Muscle layer of colon (tissue), 2 donors: ENCODE measurements around the gene ZBTB40.

Experiments
- H3K27ac ChIP-seq: one replicate; pipeline ENCODE4 v1.7.0; 2013; ENCODE audit warnings: low read depth, mild to moderate bottlenecking, low read length, moderate library complexity
- H3K27me3 ChIP-seq, 2 donors: one replicate each; pipeline ENCODE4 v1.7.0; 2013; ENCODE audit warnings: low read length in 2 of 2, mild to moderate bottlenecking in 2 of 2; ENCODE audit not compliant: insufficient read depth in 2 of 2, control insufficient read depth in 1 of 2
- H3K36me3 ChIP-seq: one replicate; pipeline ENCODE4 v1.7.0; 2013; ENCODE audit warnings: mild to moderate bottlenecking, low read length; ENCODE audit not compliant: insufficient read depth
- H3K4me1 ChIP-seq: one replicate; pipeline ENCODE4 v1.7.0; 2013; ENCODE audit warnings: mild to moderate bottlenecking, low read length; ENCODE audit not compliant: insufficient read depth
- H3K4me3 ChIP-seq, 2 donors: one replicate each; pipeline ENCODE4 v1.7.0; 2013; ENCODE audit warnings: low read length in 2 of 2, low read depth in 1 of 2, mild to moderate bottlenecking in 1 of 2, moderate library complexity in 1 of 2
- H3K9ac ChIP-seq: one replicate; pipeline ENCODE4 v1.7.0; 2013; ENCODE audit warnings: low read length
- H3K9me3 ChIP-seq: one replicate; pipeline ENCODE4 v1.7.0; 2013; ENCODE audit warnings: mild to moderate bottlenecking, low read length
- donor health status: abdominal sarcoma.
- donor health status: Adenocarcinoma of cecum.

ZBTB40 gene

DNA sequence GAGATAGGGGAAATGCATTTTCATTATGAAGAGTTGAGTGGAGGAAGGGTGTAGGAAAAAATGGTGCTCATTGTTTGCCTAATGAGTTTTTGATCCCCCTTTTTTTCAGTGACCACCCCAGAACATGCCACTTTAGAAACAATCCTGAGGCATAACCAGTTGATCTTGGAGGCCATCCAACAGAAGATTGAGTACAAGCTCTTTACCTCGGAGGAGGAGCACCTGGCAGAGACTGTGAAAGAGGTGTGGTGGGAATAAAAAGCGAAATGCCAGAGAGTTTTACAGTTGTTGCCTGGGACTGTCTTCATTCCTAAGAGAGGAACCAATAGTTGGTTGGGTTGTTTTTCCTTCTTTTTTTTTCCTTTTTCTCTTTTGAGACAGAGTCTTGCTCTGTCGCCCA lies 57.3 kb downstream of the ZBTB40 start:
- H3K9ac ChIP-seq, result no peak overlapping the region
- H3K36me3 ChIP-seq, result peaks cover 75% of the 10 kb centered on the region
- H3K27ac ChIP-seq, result no peak overlapping the region
- H3K4me1 ChIP-seq, result no peaks in the 10 kb centered on the region
- H3K4me3 ChIP-seq, result no peak overlapping the region
- H3K27me3 ChIP-seq, result no peaks in the 10 kb centered on the region
- no peaks in the 10 kb centered on the region for H3K9me3 ChIP-seq

DNA sequence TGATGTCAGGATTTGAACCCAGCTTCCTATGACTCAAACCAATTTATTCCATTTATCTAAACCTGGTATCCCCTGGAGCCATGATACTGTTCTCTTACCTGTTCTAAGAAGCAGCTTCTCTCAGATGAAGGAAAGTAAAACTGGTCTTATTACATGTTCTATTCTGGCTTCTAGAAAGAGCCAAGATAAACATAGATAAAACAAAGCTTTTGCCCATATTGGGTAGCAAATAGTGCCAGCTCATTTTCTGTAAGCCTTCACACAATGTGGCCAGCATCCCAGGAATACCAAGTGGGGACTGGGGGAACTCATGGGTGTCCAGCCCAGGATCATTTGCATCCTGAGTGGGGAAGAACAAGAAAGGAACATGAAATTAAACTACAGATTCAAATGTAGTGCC lies 58.2 kb downstream of the ZBTB40 start:
- Histone ChIP-seq H3K27me3 (no peaks in the 10 kb centered on the region), H3K27ac (no peak overlapping the region), H3K9ac (no peak overlapping the region), H3K36me3 (peaks cover 75% of the 10 kb centered on the region), H3K9me3 (no peaks in the 10 kb centered on the region), H3K4me3 (no peak overlapping the region), H3K4me1 (no peaks in the 10 kb centered on the region)

DNA sequence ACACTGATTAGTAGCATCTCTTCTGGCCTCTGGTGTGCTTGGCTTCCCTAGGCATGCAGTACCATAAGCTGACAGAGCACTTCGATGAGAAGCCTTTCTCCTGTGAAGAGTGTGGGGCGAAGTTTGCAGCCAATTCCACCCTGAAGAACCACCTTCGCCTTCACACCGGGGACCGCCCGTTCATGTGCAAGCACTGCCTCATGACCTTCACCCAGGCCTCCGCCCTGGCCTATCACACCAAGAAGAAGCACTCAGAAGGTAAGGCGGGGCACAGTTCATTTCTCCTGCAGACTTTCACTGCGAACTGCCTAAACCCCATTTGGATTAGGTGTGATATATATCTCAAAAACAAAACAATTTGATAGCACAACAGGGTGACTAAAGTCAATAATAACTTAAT lies 61.2 kb downstream of the ZBTB40 start:
- peaks cover 83% of the 10 kb centered on the region for H3K36me3 ChIP-seq
- no peaks in the 10 kb centered on the region for H3K9me3 ChIP-seq
- peaks cover under 1% of the 10 kb centered on the region for H3K4me1 ChIP-seq
- no peak overlapping the region for H3K4me3 ChIP-seq
- H3K9ac ChIP-seq, result no peak overlapping the region
- no peaks in the 10 kb centered on the region for H3K27me3 ChIP-seq
- no peak overlapping the region for H3K27ac ChIP-seq

DNA sequence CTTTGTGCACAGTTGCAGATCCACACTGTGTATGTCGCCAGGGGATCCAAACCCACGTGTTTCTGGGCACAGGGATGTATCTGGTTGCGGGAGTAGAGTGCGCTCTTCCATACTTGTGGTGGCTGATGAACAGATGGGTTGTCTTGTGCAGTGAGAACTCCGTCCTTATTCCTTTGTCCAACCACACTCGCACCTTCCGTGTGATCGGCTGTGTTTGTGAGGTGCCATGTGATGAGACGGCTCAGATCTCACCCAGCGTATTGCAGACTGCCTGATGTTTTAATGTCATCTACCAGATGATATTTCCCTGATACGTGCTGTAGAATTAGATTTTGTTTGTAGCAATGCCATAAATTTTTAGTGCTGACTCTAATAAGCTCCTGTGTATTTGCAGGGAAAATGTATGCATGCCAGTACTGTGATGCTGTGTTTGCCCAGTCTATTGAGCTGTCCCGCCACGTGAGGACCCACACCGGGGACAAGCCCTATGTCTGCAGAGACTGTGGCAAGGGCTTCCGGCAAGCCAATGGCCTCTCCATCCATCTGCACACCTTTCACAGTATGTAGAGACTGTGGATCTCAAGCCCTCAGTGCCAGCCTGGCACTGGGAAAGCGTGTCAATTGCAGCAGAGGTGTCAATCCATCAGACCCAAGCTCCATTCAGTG lies 65.4 kb downstream of the ZBTB40 start:
- Histone ChIP-seq H3K9ac (no peak overlapping the region), H3K9me3 (no peaks in the 10 kb centered on the region), H3K36me3 (peaks cover 90% of the 10 kb centered on the region), H3K4me3 (no peak overlapping the region), H3K4me1 (peaks cover 11% of the 10 kb centered on the region), H3K27ac (no peak overlapping the region), H3K27me3 (no peaks in the 10 kb centered on the region)

DNA sequence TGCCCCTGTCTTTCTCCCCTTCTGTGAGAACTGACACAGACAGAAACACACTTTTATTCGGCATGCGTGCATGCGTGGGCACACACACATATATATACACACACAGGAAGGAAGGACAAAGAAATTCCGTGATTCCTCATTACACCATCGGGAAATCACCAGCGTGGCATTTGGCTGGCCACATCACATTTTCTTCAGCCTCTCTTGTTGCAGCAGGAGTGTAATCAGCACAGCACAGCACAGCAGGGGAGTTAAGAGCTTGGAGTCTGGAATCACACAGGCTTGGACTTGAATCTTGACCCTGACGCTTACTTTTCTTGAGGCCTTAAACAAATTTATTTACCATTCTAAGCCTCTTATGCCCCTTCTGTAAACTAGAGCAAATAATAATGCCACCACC lies 66.3 kb downstream of the ZBTB40 start:
- no peak overlapping the region for H3K9ac ChIP-seq
- no peak overlapping the region for H3K27ac ChIP-seq
- no peak overlapping the region for H3K4me3 ChIP-seq
- H3K4me1 ChIP-seq, result peaks cover 11% of the 10 kb centered on the region
- H3K36me3 ChIP-seq, result peaks cover 86% of the 10 kb centered on the region
- no peaks in the 10 kb centered on the region for H3K9me3 ChIP-seq
- no peaks in the 10 kb centered on the region for H3K27me3 ChIP-seq

DNA sequence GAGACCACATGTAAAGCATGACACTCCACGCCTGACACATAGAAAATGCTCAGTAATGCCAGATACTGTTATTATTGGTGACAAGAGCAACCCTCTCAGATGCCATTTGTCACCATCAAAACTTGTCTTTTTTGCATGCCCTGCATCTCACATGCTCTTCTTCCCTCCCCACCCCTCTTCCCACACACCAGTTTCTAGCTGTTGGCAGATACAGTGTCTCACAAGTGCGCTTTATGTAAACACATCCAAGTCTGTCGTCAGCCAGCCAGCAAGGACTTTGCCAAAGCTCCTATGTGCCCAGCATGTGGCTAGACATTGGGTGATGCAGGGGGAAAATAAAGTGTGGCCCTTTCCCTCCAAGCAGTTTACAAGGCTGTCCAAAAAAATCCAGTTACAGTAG lies 66.7 kb downstream of the ZBTB40 start:
- H3K27ac ChIP-seq, result no peak overlapping the region
- no peak overlapping the region for H3K9ac ChIP-seq
- no peaks in the 10 kb centered on the region for H3K9me3 ChIP-seq
- peaks cover 85% of the 10 kb centered on the region for H3K36me3 ChIP-seq
- H3K27me3 ChIP-seq, result no peaks in the 10 kb centered on the region
- H3K4me3 ChIP-seq, result no peak overlapping the region
- H3K4me1 ChIP-seq, result peaks cover 11% of the 10 kb centered on the region

DNA sequence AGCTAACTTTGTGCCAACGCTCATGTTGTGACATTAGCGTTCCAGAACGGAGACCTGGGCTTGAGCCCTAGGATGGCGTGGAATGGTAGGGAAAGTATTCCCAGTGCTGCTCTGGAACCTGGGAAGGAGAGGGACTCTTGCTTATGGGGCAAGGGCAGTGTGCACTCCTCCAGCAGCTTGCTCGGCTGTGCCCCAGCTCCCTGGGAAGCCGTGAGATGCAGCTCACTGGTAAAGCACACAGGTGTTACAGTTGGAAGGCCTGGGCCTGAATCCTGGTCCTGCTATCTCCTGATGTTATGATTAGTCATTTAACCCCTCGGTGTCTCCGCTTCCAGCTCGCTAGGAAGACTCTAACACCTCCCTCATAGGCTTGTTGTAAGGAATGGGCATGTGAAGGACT lies 69.2 kb downstream of the ZBTB40 start:
- H3K4me1 ChIP-seq, result peaks cover 11% of the 10 kb centered on the region
- H3K4me3 ChIP-seq, result no peak overlapping the region
- H3K9ac ChIP-seq, result no peak overlapping the region
- H3K9me3 ChIP-seq, result no peaks in the 10 kb centered on the region
- H3K27me3 ChIP-seq, result no peaks in the 10 kb centered on the region
- H3K27ac ChIP-seq, result no peak overlapping the region
- peaks cover 89% of the 10 kb centered on the region for H3K36me3 ChIP-seq

DNA sequence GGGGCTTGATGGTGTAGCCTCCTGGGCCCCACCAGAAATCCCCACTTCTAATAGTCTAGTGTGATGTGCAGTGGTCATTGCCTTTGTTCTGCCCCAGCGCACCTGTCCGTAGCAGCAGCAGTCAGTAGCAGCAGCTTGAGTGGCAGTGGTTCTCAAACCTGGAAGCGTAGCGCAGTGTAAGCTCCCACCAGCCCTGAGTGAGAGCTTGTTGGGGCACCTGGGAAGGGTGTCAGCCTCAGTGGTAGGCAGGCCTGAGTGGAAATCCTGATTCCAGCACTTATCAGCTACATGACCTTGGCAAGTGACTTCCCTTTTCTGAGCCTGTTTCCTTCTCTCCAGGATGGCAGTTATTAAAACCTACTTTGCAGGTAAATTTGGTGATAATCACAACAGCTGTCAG lies 70.0 kb downstream of the ZBTB40 start:
- H3K9me3 ChIP-seq, result no peaks in the 10 kb centered on the region
- no peak overlapping the region for H3K9ac ChIP-seq
- H3K4me3 ChIP-seq, result no peak overlapping the region
- H3K36me3 ChIP-seq, result peaks cover 89% of the 10 kb centered on the region
- H3K27ac ChIP-seq, result no peak overlapping the region
- peaks cover 11% of the 10 kb centered on the region for H3K4me1 ChIP-seq
- no peaks in the 10 kb centered on the region for H3K27me3 ChIP-seq

DNA sequence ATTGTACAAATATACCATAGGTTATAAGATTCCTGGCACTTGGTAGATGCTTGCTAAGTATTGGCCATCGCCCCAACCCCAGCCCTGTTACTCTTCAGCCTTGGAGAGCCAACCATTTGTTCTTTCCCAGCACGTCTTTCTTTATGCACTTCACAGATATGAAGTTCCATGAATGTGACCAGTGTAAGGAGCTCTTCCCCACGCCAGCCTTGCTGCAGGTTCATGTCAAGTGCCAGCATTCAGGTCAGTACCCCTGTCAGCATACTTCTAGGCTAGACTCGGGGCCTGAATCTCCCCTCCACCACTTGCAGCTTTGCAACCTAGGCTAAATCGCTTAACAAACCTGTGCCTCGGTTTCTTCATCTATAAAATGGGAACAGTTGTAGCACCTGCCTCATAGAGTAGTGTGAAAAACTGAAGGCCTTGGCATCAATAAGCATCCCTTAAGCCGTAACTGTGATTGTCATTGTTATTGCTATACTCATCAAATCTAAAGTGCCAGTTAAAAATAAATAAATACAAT lies 70.6 kb downstream of the ZBTB40 start:
- Histone ChIP-seq H3K9ac (no peak overlapping the region), H3K4me1 (peaks cover 11% of the 10 kb centered on the region), H3K27me3 (no peaks in the 10 kb centered on the region), H3K4me3 (no peak overlapping the region), H3K9me3 (no peaks in the 10 kb centered on the region), H3K36me3 (peaks cover 84% of the 10 kb centered on the region), H3K27ac (no peak overlapping the region)

DNA sequence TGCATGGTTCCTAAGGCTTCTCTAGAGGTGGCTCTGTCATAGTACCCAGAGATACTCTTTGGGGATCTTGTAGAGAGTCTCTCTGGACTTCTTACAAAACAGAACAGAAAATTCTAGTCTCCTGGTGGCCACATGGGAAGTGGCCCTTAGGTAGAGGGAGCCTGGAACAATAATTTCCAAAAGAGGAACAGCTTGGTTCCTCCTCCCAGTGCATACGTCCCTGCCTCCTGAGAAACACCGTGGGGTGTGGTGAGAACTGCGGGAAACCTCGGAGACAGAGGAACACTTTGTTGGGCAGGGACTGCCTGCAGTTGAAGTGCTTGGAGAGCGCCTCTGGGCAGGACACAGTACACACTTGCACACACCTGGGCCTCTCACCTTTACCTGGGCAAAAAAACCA lies 72.8 kb downstream of the ZBTB40 start:
- no peaks in the 10 kb centered on the region for H3K9me3 ChIP-seq
- H3K36me3 ChIP-seq, result peaks cover 62% of the 10 kb centered on the region
- no peak overlapping the region for H3K27ac ChIP-seq
- peaks cover 6% of the 10 kb centered on the region for H3K4me1 ChIP-seq
- no peaks in the 10 kb centered on the region for H3K27me3 ChIP-seq
- H3K4me3 ChIP-seq, result no peak overlapping the region
- no peak overlapping the region for H3K9ac ChIP-seq

DNA sequence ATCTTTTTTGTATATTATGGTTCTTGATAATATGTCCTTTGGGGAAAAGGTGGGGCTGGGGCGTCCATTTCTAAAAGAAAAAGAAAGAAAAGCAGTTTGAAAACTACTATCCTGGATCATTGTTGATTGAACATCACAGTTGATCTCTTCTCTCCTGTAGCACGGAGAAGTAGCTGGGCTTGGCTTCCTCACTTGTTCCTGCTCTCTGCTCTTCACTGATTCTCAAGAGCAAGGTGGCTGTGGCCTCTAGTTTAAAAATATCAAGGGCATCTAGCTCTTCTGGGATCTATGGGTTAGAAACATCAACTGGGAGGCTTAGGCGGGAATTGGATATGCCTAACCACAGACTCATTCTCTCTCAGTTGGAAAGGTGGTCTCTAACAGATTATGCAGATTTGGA lies 73.6 kb downstream of the ZBTB40 start:
- H3K36me3 ChIP-seq, result peaks cover 56% of the 10 kb centered on the region

DNA sequence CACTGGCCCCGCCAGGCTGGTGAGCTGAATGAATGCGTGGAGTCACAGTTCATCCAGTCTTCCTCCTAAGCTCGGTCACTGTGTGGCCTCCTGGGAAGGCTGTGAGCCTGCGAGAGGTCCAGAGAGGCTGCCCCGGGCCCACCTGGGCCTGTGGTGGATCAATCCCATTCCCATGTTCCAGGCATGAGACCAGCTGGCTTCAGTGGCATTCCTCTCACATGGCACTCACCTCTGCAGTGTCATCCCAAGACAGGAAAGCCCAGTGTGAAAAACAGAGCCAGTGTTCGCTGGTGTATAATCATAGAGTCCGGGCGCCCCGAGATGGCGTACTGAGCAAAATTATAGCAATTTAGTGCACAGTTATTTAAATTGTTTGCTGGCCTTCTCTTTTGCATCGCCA lies 74.0 kb downstream of the ZBTB40 start:
- no peak overlapping the region for H3K27ac ChIP-seq

More for the DNA sequence above, 73.6 kb downstream of the ZBTB40 start:
- Histone ChIP-seq H3K27me3 (no peaks in the 10 kb centered on the region), H3K9me3 (no peaks in the 10 kb centered on the region), H3K9ac (no peak overlapping the region), H3K27ac (no peak overlapping the region), H3K4me3 (no peak overlapping the region), H3K4me1 (peaks cover 13% of the 10 kb centered on the region)

More for the DNA sequence above, 74.0 kb downstream of the ZBTB40 start:
- Histone ChIP-seq H3K36me3 (peaks cover 51% of the 10 kb centered on the region), H3K4me1 (peaks cover 17% of the 10 kb centered on the region), H3K9me3 (no peaks in the 10 kb centered on the region), H3K4me3 (no peak overlapping the region), H3K9ac (no peak overlapping the region), H3K27me3 (no peaks in the 10 kb centered on the region)
